ENCODE data around the gene PRKCA. TPM values are rescaled to one million over a fixed set of nuclear protein-coding genes. Genes with fewer than 3 reads are reported as not detected.

Gene PRKCA
- polyA plus RNA-seq, 1 experiment: 66.8 TPM

GRCh38 chr17:66836063-66837005 lies 533.9 kb downstream of the PRKCA start:
- Histone ChIP-seq H3K27ac (ENCODE audit: low read depth, low read length) (no peak overlapping the region), H3K27me3 (ENCODE audit: control insufficient read depth, insufficient read depth, low read length) (peaks cover 55% of the 10 kb centered on the region), H3K9me3 (ENCODE audit: control insufficient read depth, insufficient read depth, low read length) (no peaks in the 10 kb centered on the region; the same call in 1 of the 2 replicates), H3K4me3 (ENCODE audit: low read depth, low read length) (no peak overlapping the region)
- no peak for TF ChIP-seq CTCF (IDR thresholded peaks at IDR 0.05; ENCODE audit: low read depth, low read length)
- ChIA-PET POLR2A (no interaction called here), CTCF (no interaction called here)
- no peak for DNase-seq (ENCODE audit: low read depth, low spot score)

- DNase-seq (ENCODE audit: low read depth, low spot score): no peak
- CTCF ChIA-PET: no interaction called here
- Histone ChIP-seq H3K9me3 (ENCODE audit: control insufficient read depth, insufficient read depth, low read length) (no peaks in the 10 kb centered on the region; the same call in 1 of the 2 replicates), H3K27me3 (ENCODE audit: control insufficient read depth, insufficient read depth, low read length) (peaks cover 54% of the 10 kb centered on the region), H3K27ac (ENCODE audit: low read depth, low read length) (no peak overlapping the region), H3K4me3 (ENCODE audit: low read depth, low read length) (no peak overlapping the region)
- POLR2A ChIA-PET: no interaction called here
- TF ChIP-seq CTCF (IDR thresholded peaks at IDR 0.05; ENCODE audit: low read depth, low read length): no peak
Observed at GRCh38 chr17:66837226-66837625, 534.8 kb downstream of the PRKCA start.

GRCh38 chr17:66837885-66838665 lies 535.7 kb downstream of the PRKCA start:
- DNase-seq (ENCODE audit: low read depth, low spot score): no peak
- Histone ChIP-seq H3K9me3 (ENCODE audit: control insufficient read depth, insufficient read depth, low read length) (no peaks in the 10 kb centered on the region; the same call in 1 of the 2 replicates), H3K27me3 (ENCODE audit: control insufficient read depth, insufficient read depth, low read length) (peaks cover 54% of the 10 kb centered on the region), H3K27ac (ENCODE audit: low read depth, low read length) (no peak overlapping the region), H3K4me3 (ENCODE audit: low read depth, low read length) (no peak overlapping the region)
- TF ChIP-seq CTCF (IDR thresholded peaks at IDR 0.05; ENCODE audit: low read depth, low read length): no peak
- ChIA-PET POLR2A (no interaction called here), CTCF (no interaction called here)

- CTCF ChIA-PET: no interaction called here
- no peaks in the 10 kb centered on the region; the same call in 1 of the 2 replicates for H3K9me3 ChIP-seq (ENCODE audit: control insufficient read depth, insufficient read depth, low read length)
- no peak for TF ChIP-seq CTCF (IDR thresholded peaks at IDR 0.05; ENCODE audit: low read depth, low read length)
- H3K4me3 ChIP-seq (ENCODE audit: low read depth, low read length): no peak overlapping the region
- peaks cover 49% of the 10 kb centered on the region for H3K27me3 ChIP-seq (ENCODE audit: control insufficient read depth, insufficient read depth, low read length)
- POLR2A ChIA-PET: no interaction called here
- no peak overlapping the region for H3K27ac ChIP-seq (ENCODE audit: low read depth, low read length)
- no peak for DNase-seq (ENCODE audit: low read depth, low spot score)
Observed at GRCh38 chr17:66839616-66840015, 537.2 kb downstream of the PRKCA start.

- Histone ChIP-seq H3K27me3 (ENCODE audit: control insufficient read depth, insufficient read depth, low read length) (peaks cover 45% of the 10 kb centered on the region), H3K4me3 (ENCODE audit: low read depth, low read length) (no peak overlapping the region), H3K9me3 (ENCODE audit: control insufficient read depth, insufficient read depth, low read length) (no peaks in the 10 kb centered on the region; the same call in 1 of the 2 replicates), H3K27ac (ENCODE audit: low read depth, low read length) (no peak overlapping the region)
- ChIA-PET POLR2A (no interaction called here), CTCF (no interaction called here)
- DNase-seq (ENCODE audit: low read depth, low spot score): no peak
- TF ChIP-seq CTCF (IDR thresholded peaks at IDR 0.05; ENCODE audit: low read depth, low read length): no peak
Observed at GRCh38 chr17:66840061-66840460, 537.6 kb downstream of the PRKCA start.
